Astrocyte of the spinal cord (primary cell): ENCODE data around the gene SCAMP4.

Experiments used
- DNase-seq: peaks from one replicate; pipeline ENCODE4 v3.0.0; 2011; ENCODE audit warnings: low read depth, low spot score
- H3K4me3 ChIP-seq: 2 replicates; pipeline ENCODE4 v1.5.1; 2011; ENCODE audit warnings: low read depth, mild to moderate bottlenecking, low read length, moderate library complexity
- CTCF ChIP-seq: IDR thresholded peaks from 2 replicates; pipeline ENCODE4 v1.5.1; 2012; ENCODE audit warnings: low read depth, mild to moderate bottlenecking, low read length, inconsistent platforms
- in situ Hi-C: cut with HindIII; loops from 2 replicates; pipeline ENCODE4 v1.10.0; 2017; ENCODE audit warnings: low sequenced_read_pairs

Gene SCAMP4

GRCh38 chr19:1942078-1942933, 37.1 kb downstream of the SCAMP4 start:
- no peak for TF ChIP-seq CTCF
- peak; percentile 68 for DNase-seq
- in situ Hi-C loops, result no loop called here
- H3K4me3 ChIP-seq, result peak overlapping the region; percentile 63

GRCh38 chr19:1942934-1943555, 37.8 kb downstream of the SCAMP4 start:
- peak overlapping the region; percentile 63 for H3K4me3 ChIP-seq
- peak; percentile 35 for DNase-seq
- TF ChIP-seq CTCF, result no peak
- in situ Hi-C loops, result no loop called here

- no peak overlapping the region for H3K4me3 ChIP-seq
- in situ Hi-C loops, result no loop called here
- no peak for DNase-seq
- TF ChIP-seq CTCF, result no peak
Observed at GRCh38 chr19:1943661-1944087, 38.5 kb downstream of the SCAMP4 start.

- TF ChIP-seq CTCF, result no peak
- in situ Hi-C loops, result no loop called here
- no peak overlapping the region for H3K4me3 ChIP-seq
- DNase-seq, result no peak
Observed at GRCh38 chr19:1944088-1944915, 39.1 kb downstream of the SCAMP4 start.

- in situ Hi-C loops, result no loop called here
- no peak overlapping the region for H3K4me3 ChIP-seq
- TF ChIP-seq CTCF, result no peak
- DNase-seq, result no peak
Observed at GRCh38 chr19:1944916-1945561, 39.8 kb downstream of the SCAMP4 start.

- peak; percentile 62 for TF ChIP-seq CTCF
- no peak for DNase-seq
- H3K4me3 ChIP-seq, result no peak overlapping the region
- in situ Hi-C loops, result no loop called here
Observed at GRCh38 chr19:1945899-1946298, 40.7 kb downstream of the SCAMP4 start.
